HepG2 (cell line): ENCODE data around the gene MYO15A. TPM values are rescaled to one million over a fixed set of nuclear protein-coding genes. Genes with fewer than 3 reads are reported as not detected.
A peak's percentile ranks its signal among the peaks of the same experiment; 100 is the strongest.

Experiments used
- ATAC-seq: fragments of 200-7000 bp; cut with Tn5 transposase; 3 replicates; pipeline ENCODE4 v1.9.1; 2020; ENCODE audit warnings: mild to moderate bottlenecking, moderate library complexity
- BruUV-seq: library from RNA; stranded (reverse); fragments of 400-500 nt; replicated peaks from 2 replicates; lab custom pipeline; 2021; lab: Mats Ljungman, UMichigan
- CTCF ChIA-PET: fragments of 300-600 bp; formaldehyde crosslinking; extraction: SDS; loops from one replicate; lab custom pipeline; 2021; ENCODE audit warnings: low total read pairs, inconsistent platforms, low intra/inter-chr PET ratio; lab: Yijun Ruan, JAX
- POLR2A ChIA-PET: fragments of 350-600 bp; sonication (Branson Sonifier 250); formaldehyde crosslinking; loops from one replicate; lab custom pipeline; 2020; ENCODE audit warnings: antibody characterized with exemption, inconsistent platforms; lab: Yijun Ruan, JAX
- DNase-seq: peaks from one replicate; pipeline ENCODE4 v3.0.0-alpha.2; 2015; ENCODE audit warnings: low spot score
- FAIRE-seq: peaks from 3 replicates; lab custom pipeline; 2011; peaks lifted over from hg19 to GRCh38; lab: Jason Lieb, UNC
- H2AFZ ChIP-seq: one replicate; pipeline ENCODE4 v1.6.1; 2011; ENCODE audit warnings: low read length, inconsistent platforms
- H3K27ac ChIP-seq: fragments of 300-600 bp; 3 replicates; pipeline ENCODE4 v1.8.0; 2011; ENCODE audit warnings: mixed run types, mild to moderate bottlenecking, mixed read lengths, low read length, inconsistent platforms; ENCODE audit not compliant: insufficient read depth; ENCODE audit errors: extremely low read length
- H3K27me3 ChIP-seq, 2 experiments: fragments of 200-600 bp in 1 of 2; 2 replicates in 1 of 2; 3 replicates in 1 of 2; pipeline versions ENCODE4 v1.6.0 to v1.8.0; 2011; ENCODE audit warnings: low read length in 2 of 2, mild to moderate bottlenecking in 2 of 2, moderate library complexity in 2 of 2, inconsistent platforms in 1 of 2; ENCODE audit not compliant: insufficient read depth in 2 of 2, control insufficient read depth in 1 of 2
- H3K36me3 ChIP-seq, 2 experiments: fragments of 200-600 bp in 1 of 2; replicated peaks in 1 of 2; 2 replicates in 1 of 2; 3 replicates in 1 of 2; pipeline versions ENCODE4 v1.5.1 to v1.8.0; 2011; ENCODE audit warnings: low read length in 2 of 2, inconsistent platforms in 1 of 2; ENCODE audit not compliant: insufficient read depth in 2 of 2, control insufficient read depth in 1 of 2
- H3K4me1 ChIP-seq: 2 replicates; pipeline ENCODE4 v1.5.1; 2012; ENCODE audit warnings: low read length, inconsistent platforms; ENCODE audit not compliant: insufficient read depth
- H3K4me2 ChIP-seq: 2 replicates; pipeline ENCODE4 v1.6.0; 2011; ENCODE audit warnings: low read depth, low read length, inconsistent platforms
- H3K4me3 ChIP-seq, 3 experiments: fragments of 200-600 bp in 1 of 3; sonication (generic), shearing (Covaris generic) in 1 of 3; replicated peaks in 1 of 3; 2 replicates each; pipeline ENCODE4 v1.5.1; 2011 to 2016; ENCODE audit warnings: low read length in 3 of 3, inconsistent platforms in 2 of 3, low read depth in 2 of 3, mild to moderate bottlenecking in 2 of 3, control low read depth in 1 of 3, mixed read lengths in 1 of 3; ENCODE audit not compliant: insufficient read depth in 1 of 3
- H3K79me2 ChIP-seq: one replicate; pipeline ENCODE4 v1.6.1; 2011; ENCODE audit warnings: low read length, inconsistent platforms; ENCODE audit not compliant: insufficient read depth
- H3K9ac ChIP-seq: 2 replicates; pipeline ENCODE4 v1.6.0; 2011; ENCODE audit warnings: mild to moderate bottlenecking, low read depth, low read length, inconsistent platforms; ENCODE audit not compliant: insufficient read depth
- H3K9me3 ChIP-seq: 2 replicates; pipeline ENCODE4 v1.5.1; 2012; ENCODE audit warnings: mild to moderate bottlenecking, low read length
- H4K20me1 ChIP-seq: 2 replicates; pipeline ENCODE4 v1.6.0; 2011; ENCODE audit warnings: inconsistent platforms, mild to moderate bottlenecking, low read length, moderate library complexity; ENCODE audit not compliant: insufficient read depth
- FOXO1 ChIP-seq: sonication (generic); formaldehyde crosslinking; IDR thresholded peaks from 2 replicates; pipeline ENCODE4 v1.4.0; 2020; ENCODE audit warnings: missing genetic modification reagents
- GABPB1 ChIP-seq: IDR thresholded peaks from 2 replicates; pipeline ENCODE4 v1.6.1; 2016; ENCODE audit warnings: mild to moderate bottlenecking, missing genetic modification reagents, moderate library complexity, missing compliant biosample characterization
- KAT8 ChIP-seq: IDR thresholded peaks from 2 replicates; pipeline ENCODE4 v1.6.1; 2016; ENCODE audit warnings: missing genetic modification reagents, missing compliant biosample characterization
- TBX2 ChIP-seq: sonication (generic); formaldehyde crosslinking; IDR thresholded peaks from 2 replicates; pipeline ENCODE4 v1.5.0; 2020; ENCODE audit warnings: missing genetic modification reagents, mild to moderate bottlenecking, borderline replicate concordance
- ZBTB8A ChIP-seq: sonication (generic); formaldehyde crosslinking; IDR thresholded peaks from 2 replicates; pipeline ENCODE4 v1.4.0; 2020; ENCODE audit warnings: mild to moderate bottlenecking, low read depth, missing genetic modification reagents, borderline replicate concordance
- ZNF280D ChIP-seq: sonication (generic); formaldehyde crosslinking; IDR thresholded peaks from 2 replicates; pipeline ENCODE4 v1.5.1; 2020; ENCODE audit warnings: mild to moderate bottlenecking, missing genetic modification reagents
- ZNF768 ChIP-seq: sonication (generic); formaldehyde crosslinking; IDR thresholded peaks from 2 replicates; pipeline ENCODE4 v1.4.0; 2020; ENCODE audit warnings: missing genetic modification reagents
- WGBS: methylation state at CpG from one replicate; pipeline ENCODE4 v1.1.6; 2017; ENCODE audit warnings: low lambda C conversion rate; 5-methylcytosine and 5-hydroxymethylcytosine counted together
- in situ Hi-C: cut with HindIII; loops from 2 replicates; pipeline ENCODE4 v1.10.0; 2017; ENCODE audit warnings: low pct_unique_long_range_greater_than_20kb; ENCODE audit not compliant: extremely low pct_ligation_motif_present
- intact Hi-C: fragments of 100-400 bp; cut with micrococcal nuclease; formaldehyde crosslinking; loops from one replicate; pipeline ENCODE4 v1.10.0; 2022; ENCODE audit not compliant: unreplicated experiment
- polyA plus RNA-seq, 8 experiments: library from polyadenylated mRNA; depleted of rRNA in 3 of 8; stranded (reverse) in 7 of 8; unstranded in 1 of 8; fragments of >200 nt; fragmentation: Illumina TruSeq in 4 of 8; extraction: Trizol in 4 of 8; gene quantifications; 2 replicates each; pipeline versions ENCODE4 v1.2.1 to v1.2.3, GENCODE V29; 2011 to 2016; ENCODE audit warnings: low read depth in 4 of 8, missing spikeins in 1 of 8, mixed read lengths in 1 of 8; ENCODE audit not compliant: insufficient read depth in 1 of 8
- total RNA-seq, 5 experiments: library from RNA; depleted of rRNA; stranded (reverse); fragments of >200 nt; fragmentation: Illumina TruSeq; extraction: Trizol; gene quantifications; 2 replicates each; pipeline ENCODE4 v1.2.3, GENCODE V29; 2016; ENCODE audit warnings: low read depth in 1 of 5
- TF ChIP-seq, protein P1 (sequence below): sonication (generic); formaldehyde crosslinking; IDR thresholded peaks from 2 replicates; pipeline ENCODE4 v1.4.0; 2020; ENCODE audit warnings: missing genetic modification reagents, borderline replicate concordance
- TF ChIP-seq, protein P2 (sequence below): IDR thresholded peaks from 2 replicates; pipeline ENCODE4 v1.6.1; 2016; ENCODE audit warnings: mild to moderate bottlenecking

Gene MYO15A
- total and polyA plus RNA-seq, 2 of the 13 experiments (the other 11 are each of a cell fraction or from before 2014, with no cell fraction given): 0.07 to 0.20 TPM

GRCh38 chr17:18142417-18142816 is 33.9 kb downstream of the MYO15A start:
- no peak for ATAC-seq
- H3K27me3 ChIP-seq: no peaks in the 10 kb centered on the region; a peak in 1 of 5 replicates
- FAIRE-seq: no peak
- WGBS: 76% methylated on average over 3 of the region's 3 CpGs
- DNase-seq: no peak
- H3K36me3 ChIP-seq: no peaks in the 10 kb centered on the region
- in situ Hi-C loops (no loop called here), intact Hi-C loops (no loop called here)
- no peak overlapping the region for H3K27ac ChIP-seq
- no peak overlapping the region for H3K9ac ChIP-seq
- H3K4me2 ChIP-seq: no peak overlapping the region
- peaks cover 38% of the 10 kb centered on the region for H3K4me1 ChIP-seq
- H2AFZ ChIP-seq: no peak overlapping the region
- H4K20me1 ChIP-seq: no peaks in the 10 kb centered on the region; the same call in 1 of the 2 replicates
- no peaks in the 10 kb centered on the region for H3K9me3 ChIP-seq
- CTCF ChIA-PET: no interaction called here
- BruUV-seq: no TSS peak
- H3K4me3 ChIP-seq: no peak overlapping the region
- POLR2A ChIA-PET: no interaction called here
- TF ChIP-seq, protein P1, sequence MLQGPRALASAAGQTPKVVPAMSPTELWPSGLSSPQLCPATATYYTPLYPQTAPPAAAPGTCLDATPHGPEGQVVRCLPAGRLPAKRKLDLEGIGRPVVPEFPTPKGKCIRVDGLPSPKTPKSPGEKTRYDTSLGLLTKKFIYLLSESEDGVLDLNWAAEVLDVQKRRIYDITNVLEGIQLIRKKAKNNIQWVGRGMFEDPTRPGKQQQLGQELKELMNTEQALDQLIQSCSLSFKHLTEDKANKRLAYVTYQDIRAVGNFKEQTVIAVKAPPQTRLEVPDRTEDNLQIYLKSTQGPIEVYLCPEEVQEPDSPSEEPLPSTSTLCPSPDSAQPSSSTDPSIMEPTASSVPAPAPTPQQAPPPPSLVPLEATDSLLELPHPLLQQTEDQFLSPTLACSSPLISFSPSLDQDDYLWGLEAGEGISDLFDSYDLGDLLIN (CRISPR knock-in tag): no peak
- peak; percentile 86 for TF ChIP-seq ZNF768
- no peaks in the 10 kb centered on the region for H3K79me2 ChIP-seq

DNA sequence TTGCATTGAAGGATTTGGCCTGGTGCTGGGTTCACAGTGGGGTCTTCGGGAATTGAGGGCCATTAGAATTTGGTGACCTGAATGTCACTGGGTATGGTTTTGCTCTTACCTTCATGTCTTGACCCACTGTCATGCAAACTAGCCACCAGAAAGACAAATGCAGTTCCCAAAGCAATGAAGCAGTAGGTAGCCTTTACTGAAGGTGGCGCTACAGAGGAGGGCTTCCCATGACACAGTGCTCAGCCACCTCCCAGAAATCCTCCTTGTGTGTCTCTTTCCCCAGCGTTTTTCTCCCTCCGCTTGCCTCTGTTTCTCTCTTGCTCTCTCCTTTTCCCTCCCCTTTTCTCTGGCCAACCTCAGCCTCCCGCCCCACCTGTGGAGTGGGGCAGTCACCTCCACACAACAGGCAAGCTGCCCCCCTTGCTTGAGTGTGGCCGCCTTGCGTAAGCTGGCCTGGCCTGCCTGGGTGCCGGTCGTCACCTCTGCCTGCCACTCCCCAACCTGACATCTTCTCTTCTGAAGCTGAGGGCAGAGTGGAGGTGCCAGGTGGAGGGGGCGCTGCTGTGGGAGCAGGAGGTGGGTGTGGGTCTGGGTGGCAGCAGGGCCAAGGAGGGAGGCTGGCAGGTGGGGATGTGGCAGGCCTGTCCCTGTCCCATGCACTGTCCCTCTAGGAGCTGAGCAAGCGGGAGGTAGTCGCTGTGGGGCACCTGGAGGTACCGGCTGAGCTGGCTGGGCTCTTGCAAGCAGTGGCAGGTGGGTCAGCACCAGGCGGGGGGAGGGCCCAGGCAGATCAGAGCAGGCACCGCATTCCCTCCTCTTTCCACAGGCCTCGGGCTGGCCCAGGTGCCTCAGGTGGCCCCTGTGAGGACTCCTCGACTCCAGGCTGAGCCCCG is 34.7 kb downstream of the MYO15A start:
- DNase-seq (peak; percentile 38), ATAC-seq (peak; percentile 30), FAIRE-seq (peak; percentile 44)
- Histone ChIP-seq H3K4me2 (peak overlapping the region; percentile 69), H3K36me3 (no peaks in the 10 kb centered on the region), H3K9ac (no peak overlapping the region; the same call in 1 of the 2 replicates), H3K9me3 (no peaks in the 10 kb centered on the region), H3K4me1 (peaks cover 30% of the 10 kb centered on the region), H2AFZ (peak overlapping the region; percentile 57), H3K27ac (no peak overlapping the region), H4K20me1 (no peaks in the 10 kb centered on the region; the same call in 1 of the 2 replicates), H3K79me2 (no peaks in the 10 kb centered on the region), H3K27me3 (peaks cover 2% of the 10 kb centered on the region in 2 experiments; a peak in 3 of 5 replicates), H3K4me3 (peak overlapping the region in 1 of 3 experiments; percentile 41; a peak in 1 of 6 replicates)
- ChIA-PET CTCF (no interaction called here), POLR2A (interaction anchor here (0.6 kb wide), 1 partner anchor 116 kb away, joined by 3 read pairs; no protein-coding TSS in a partner anchor)
- intact Hi-C loops: no loop called here
- WGBS: 22% methylated on average over 9 of the region's 18 CpGs
- no TSS peak for BruUV-seq
- in situ Hi-C loops: no loop called here
- TF ChIP-seq, protein P2, sequence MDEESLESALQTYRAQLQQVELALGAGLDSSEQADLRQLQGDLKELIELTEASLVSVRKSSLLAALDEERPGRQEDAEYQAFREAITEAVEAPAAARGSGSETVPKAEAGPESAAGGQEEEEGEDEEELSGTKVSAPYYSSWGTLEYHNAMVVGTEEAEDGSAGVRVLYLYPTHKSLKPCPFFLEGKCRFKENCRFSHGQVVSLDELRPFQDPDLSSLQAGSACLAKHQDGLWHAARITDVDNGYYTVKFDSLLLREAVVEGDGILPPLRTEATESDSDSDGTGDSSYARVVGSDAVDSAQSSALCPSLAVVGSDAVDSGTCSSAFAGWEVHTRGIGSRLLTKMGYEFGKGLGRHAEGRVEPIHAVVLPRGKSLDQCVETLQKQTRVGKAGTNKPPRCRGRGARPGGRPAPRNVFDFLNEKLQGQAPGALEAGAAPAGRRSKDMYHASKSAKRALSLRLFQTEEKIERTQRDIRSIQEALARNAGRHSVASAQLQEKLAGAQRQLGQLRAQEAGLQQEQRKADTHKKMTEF (CRISPR knock-in tag): no peak
- TF ChIP-seq FOXO1: no peak
- peak; percentile 20; the same call in 1 of the 2 replicates for TF ChIP-seq GABPB1 (CRISPR knock-in tag)
- TF ChIP-seq KAT8 (CRISPR knock-in tag): no peak
- TF ChIP-seq ZBTB8A (CRISPR knock-in tag): no peak
- 0 out of 2 replicates have a peak, but pooled peaks have one; percentile 23 for TF ChIP-seq TBX2
- no peak for TF ChIP-seq ZNF280D
